ENCODE results near the gene MRPL23.
"Not testable (repeated sequence)": the region's sequence is repeated elsewhere in the genome, so short reads cannot be mapped to it uniquely, and the experiment has no call there.

The MRPL23 gene

GRCh38 chr11:1934335-1935155 lies 12.6 kb upstream of the MRPL23 start:
- no peak for DNase-seq

- no peak for DNase-seq
These were observed 11.7 kb upstream of the MRPL23 start for GRCh38 chr11:1935156-1936071.

GRCh38 chr11:1936072-1936780 lies 10.9 kb upstream of the MRPL23 start:
- no peak for DNase-seq

GRCh38 chr11:1936781-1937615 lies 10.1 kb upstream of the MRPL23 start:
- no peak for DNase-seq

- DNase-seq, result no peak
These were observed 9.4 kb upstream of the MRPL23 start for GRCh38 chr11:1937616-1938342.

- no peak for DNase-seq
These were observed 8.7 kb upstream of the MRPL23 start for GRCh38 chr11:1938343-1939005.

GRCh38 chr11:1939006-1939625 lies 8.0 kb upstream of the MRPL23 start:
- no peak for DNase-seq

GRCh38 chr11:1939788-1940187 lies 7.3 kb upstream of the MRPL23 start:
- not testable (repeated sequence) for DNase-seq

GRCh38 chr11:1942558-1943260 lies 4.4 kb upstream of the MRPL23 start:
- DNase-seq, result no peak

- DNase-seq, result no peak
These were observed 3.6 kb upstream of the MRPL23 start for GRCh38 chr11:1943576-1943975.

GRCh38 chr11:1943977-1944376 lies 3.2 kb upstream of the MRPL23 start:
- no peak for DNase-seq

- no peak for DNase-seq
These were observed 583 bp downstream of the MRPL23 start for GRCh38 chr11:1947592-1948237.

GRCh38 chr11:1948389-1948788 lies 1.3 kb downstream of the MRPL23 start:
- peak in 1 of 2 donors; percentile 1 for DNase-seq

- DNase-seq, result no peak
These were observed 2.2 kb downstream of the MRPL23 start for GRCh38 chr11:1949302-1949701.

GRCh38 chr11:1949922-1950321 lies 2.8 kb downstream of the MRPL23 start:
- DNase-seq, result no peak

- no peak for DNase-seq
These were observed 5.8 kb downstream of the MRPL23 start for GRCh38 chr11:1952806-1953482.

- no peak for DNase-seq
These were observed 6.5 kb downstream of the MRPL23 start for GRCh38 chr11:1953489-1954266.

GRCh38 chr11:1958367-1958766 lies 11.2 kb downstream of the MRPL23 start:
- DNase-seq, result no peak

Measured in activated CD4-positive, alpha-beta T cell treated with anti-CD3 and anti-CD28 coated beads for 4 hours (primary cell).